Fibroblast of skin of abdomen (primary cell): ENCODE results near the gene ULBP2.
"Not testable (repeated sequence)": the region's sequence is repeated elsewhere in the genome, so short reads cannot be mapped to it uniquely, and the experiment has no call there.

ENCODE experiments used
- DNase-seq: peaks from one replicate; pipeline ENCODE4 v3.0.0-alpha.2; 2013

ULBP2 gene

DNA sequence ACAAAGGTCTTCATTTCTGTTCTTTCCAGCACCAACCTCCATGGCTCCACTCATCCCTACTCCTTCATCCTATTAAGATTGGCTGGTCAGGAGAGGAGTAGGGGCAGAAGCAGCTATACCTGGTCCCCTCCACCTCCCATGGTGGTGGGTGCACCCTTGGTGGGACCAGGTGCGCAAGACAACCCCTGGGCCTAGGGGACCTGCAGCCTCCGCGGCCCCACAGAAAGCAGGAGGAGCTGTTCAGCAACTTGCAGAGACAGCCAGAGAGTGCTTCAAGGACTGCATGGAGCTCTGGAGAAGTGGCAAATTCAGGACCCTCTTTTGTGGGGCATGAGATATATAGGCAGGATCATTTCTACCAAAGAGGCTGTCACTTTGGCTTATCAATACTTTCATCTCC, 9.8 kb downstream of the ULBP2 start:
- no peak for DNase-seq

DNA sequence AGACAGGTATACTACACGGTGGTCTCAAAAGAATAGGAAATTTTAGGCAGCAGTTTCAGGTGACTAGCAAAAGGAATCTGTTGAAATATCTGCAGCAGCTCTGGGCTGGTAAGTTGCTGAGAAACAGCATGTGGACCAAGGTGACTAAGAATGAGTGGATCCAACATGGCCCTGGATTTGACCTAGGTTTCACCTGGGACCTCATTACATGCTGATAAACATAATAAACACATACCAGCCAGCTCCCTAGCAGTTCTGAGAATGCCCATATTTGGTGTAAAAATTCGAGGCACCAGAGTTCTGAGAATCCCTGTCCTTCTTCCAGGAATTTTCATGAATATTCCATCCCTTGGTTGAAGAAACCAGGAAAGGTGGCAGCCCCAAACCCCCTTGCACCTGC, 11.6 kb downstream of the ULBP2 start:
- DNase-seq, result not testable (repeated sequence)

DNA sequence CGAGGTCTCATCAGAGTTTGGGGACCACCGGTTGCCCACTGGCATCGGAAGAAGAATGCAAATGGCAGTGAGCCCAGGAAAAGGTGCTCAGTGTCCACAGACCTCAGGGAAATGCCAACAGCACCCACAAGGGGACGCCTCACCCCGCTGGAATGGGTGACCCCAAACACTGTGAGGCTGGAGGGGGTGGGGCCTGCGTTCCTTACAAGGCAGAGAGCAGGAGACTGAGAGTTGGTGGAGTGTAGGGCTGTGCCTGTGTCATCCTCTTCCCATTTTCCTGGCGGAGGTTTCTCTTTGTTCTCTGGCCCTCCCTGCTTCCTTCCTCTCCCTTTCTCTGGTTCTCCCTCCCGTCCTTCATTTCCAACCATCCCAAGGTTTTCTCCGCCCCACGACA, 12.1 kb downstream of the ULBP2 start:
- DNase-seq, result not testable (repeated sequence)

DNA sequence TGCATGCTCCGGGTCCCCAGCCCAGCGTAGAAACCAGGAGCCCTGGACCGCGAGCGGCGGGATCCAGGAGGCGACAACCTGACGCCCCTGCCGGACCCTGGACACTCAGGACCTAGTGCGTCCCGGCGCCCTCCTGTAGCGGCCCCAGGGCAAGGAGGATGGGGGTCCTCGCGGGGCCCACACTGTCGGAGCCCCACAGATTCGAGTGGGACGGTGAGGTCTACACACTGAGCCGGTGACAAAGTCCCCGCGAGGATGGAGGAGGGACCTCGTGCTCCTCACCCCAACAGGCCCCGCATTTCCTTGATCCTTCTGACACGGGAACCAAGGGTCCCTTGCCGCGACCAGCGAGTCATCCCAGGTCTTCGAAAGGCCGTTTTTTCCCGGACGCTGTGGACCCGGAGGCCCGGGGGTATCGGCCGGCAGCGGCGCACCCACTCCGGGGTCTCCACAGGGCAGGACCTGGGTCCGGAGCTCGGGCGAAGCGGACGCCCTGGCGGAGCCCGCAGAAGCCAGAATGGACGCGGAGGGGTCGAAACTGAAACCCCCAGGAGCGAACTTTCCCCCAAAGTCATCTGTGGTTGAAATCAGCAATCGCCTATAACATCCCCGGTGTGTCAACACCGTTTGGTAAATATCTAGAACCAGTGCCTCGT, 12.6 kb downstream of the ULBP2 start:
- not testable (repeated sequence) for DNase-seq

DNA sequence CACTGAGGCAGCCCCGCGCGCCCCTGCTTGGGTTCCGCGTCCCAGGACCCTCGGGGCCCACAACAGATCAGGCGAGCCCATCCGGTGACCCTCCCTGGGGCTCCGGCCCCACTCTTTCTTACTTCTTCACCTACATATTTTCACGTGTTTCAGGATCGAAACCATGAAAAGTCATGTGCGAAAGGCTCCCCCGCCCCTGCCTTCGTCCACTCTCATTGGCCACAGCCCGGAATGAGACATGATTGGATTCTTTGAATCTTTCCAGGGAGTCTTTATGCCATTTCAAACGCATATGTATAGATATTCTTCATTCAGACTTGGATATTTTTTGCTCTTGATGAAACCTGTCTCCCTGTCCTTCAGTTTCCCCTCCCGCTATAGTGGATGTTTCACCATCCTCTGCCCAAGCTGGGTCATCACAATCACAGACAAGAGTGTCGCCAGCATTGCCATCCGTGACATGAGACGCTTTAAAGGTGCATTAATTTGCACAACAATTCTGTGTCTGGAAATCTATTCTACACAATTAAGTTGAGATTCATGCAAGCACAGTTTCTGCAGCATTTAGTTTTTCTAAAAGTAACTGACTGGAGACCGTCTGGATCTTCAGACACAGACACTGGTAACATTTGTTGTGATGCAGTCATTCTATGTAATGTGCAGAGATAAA, 13.3 kb downstream of the ULBP2 start:
- DNase-seq, result not testable (repeated sequence)

DNA sequence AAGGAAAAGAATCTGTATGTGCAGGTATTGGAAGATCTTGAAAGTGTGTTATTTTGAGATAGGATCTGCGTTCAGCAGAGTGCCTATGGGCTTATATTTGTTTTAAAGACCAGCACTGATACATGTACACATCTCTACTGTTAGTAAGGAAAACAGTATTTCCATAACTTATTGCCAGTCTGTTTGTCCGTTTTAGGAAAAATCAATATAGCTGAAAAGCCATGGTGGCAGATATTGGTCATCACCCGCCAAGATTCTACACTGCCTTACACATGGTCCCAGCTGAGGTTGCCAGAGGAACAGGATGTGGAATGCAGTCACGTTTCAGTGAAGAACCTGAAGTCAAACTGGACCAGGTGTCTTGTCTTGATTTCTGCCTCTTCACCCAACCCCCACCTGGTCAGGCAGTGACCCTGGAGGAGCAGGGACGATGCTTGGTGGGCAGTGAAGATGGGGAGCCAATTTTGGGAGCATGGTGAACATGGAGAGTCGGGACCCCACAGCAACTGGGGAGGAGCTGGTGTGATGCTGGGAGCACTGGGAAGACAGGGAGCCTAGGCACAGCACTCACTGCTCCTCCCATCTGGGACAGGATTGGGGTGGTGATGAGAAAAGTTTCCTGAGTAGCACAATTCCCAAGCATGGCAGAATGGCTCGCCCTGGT, 14.0 kb downstream of the ULBP2 start:
- DNase-seq, result not testable (repeated sequence)

DNA sequence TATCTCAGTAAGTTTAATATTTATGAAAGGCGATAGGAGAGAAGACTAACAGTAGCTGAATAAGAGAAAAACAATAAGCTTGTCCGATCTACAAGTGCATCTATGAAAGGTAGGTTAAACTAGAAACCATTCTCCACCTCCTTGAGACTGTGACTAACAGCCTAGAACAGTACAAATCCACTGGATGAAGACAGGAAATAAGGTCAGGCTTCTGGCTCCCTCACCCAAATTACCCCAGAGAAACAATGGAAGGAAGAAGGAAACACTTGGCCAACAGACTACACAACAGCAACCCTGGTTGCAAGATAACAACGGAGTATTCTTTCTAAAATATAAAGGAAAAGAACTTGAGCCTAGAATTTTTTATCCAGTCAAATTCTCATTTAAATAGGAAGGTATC, 16.3 kb downstream of the ULBP2 start:
- not testable (repeated sequence) for DNase-seq

DNA sequence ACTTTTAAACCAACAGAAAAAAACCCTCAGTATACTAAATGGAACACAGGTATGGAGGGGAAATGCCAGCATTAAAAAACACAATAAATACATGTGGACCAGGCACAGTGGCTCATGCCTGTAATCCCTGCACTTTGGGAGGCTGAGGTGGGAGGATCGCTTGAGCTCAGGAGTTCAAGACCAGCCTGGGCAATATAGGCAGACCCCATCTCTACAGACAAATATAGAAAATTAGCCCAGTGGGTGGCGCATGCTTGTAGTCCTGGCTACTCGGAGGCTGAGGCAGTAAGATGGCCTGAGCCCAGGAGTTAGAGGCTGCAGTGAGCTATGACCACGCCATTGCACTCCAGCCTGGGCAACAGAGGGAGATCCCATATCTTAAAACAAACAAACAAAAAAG, 18.0 kb downstream of the ULBP2 start:
- DNase-seq, result not testable (repeated sequence)

DNA sequence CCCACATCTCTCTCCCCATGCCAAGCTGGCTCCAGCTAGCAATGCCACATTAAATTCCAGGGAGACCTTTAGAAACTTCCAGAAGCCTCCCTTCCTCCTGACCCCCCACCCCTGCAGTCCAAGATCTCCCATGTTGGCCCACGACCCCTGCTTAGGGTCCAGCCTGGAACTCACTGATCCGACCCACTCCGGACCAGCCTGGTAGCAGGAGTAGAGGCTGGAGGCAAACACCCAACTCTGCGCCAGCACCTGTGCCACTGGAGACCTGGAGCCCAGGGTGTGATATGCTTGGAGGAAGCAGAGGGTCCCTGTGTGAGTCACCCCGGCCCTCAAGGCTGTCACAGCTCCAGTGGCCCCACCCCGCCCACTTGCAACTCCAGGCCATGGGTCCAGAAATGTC, 18.7 kb downstream of the ULBP2 start:
- DNase-seq, result no peak

DNA sequence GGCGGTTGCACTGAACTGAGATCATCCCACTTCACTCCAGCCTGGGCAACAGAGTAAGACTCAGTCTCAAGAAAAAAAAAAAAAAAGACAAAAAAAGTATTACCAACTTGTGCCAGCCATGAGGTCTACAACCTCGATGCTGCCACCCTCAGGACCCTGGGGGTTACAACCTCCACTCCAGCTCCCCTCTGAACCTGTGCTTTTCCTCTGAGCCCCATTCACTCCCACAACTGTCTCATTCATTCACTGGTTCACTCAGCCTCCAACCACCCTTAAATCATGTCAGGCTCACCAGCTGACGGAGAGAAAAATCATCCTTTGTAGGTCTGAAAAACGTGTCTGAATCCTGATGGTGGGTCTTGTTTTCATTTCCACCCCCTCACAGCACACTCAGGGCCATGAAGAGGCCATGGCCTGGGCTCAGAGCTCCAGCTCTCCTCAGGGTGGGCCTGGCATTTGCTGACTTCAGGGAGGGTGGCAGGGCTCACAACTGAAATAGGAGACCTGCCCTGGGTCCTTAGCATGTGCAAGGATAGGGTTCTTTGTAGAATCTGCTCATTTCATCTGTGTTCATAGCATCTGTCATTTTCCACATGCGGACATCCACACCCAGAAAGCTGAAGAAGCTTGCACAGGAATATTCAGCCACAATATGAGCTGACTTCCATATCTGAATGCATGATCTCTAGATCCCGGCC, 20.1 kb downstream of the ULBP2 start:
- DNase-seq, result no peak

DNA sequence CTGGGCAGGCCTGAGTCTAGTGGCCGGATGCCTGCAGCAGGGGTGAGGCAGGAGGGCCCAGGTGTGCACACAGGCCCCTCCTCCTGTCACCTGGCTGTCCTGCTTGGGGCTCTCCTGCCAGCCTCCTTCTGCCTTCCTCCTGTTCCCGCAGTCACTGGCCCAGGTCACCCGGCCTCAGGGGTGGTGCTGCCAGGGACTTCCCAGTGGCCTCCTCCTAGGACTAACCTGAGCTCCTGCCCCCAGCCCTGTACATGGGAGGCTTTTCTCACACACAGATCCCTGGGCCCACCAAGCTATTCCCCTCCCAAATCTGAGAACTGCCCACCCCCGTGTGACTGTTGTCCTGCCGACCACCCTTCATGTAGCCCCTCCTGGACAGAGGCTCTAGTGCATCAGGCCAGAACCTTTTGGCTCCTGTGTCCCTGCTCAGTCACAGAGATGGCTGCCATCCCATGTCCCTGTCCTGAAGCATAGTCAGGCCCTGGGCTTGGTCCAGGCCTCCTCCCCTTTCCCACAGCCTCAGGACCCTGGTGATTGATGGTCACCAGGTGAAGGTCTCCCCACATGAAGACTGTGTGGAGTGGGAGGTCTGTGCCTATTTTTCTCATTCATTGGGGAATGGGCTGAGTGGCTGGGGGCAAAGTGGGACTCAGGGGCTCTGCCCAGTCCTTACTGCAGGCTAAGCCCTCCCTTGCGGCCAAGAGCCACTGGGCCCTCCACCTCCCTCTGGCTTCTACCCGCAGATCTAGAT, 20.8 kb downstream of the ULBP2 start:
- no peak for DNase-seq

DNA sequence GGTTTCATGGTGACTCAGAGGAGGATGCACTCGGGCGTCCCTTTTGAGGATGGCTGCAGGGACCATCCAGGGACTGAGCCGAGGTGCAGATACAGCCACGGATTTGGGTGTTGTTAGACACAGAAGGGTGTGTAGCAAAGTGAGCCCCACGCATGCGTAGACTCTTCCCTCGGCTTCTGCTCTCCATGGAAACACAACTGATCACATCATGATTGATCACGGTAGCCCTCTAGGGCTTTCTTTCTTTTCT, 21.3 kb downstream of the ULBP2 start:
- peak; percentile 67 for DNase-seq

DNA sequence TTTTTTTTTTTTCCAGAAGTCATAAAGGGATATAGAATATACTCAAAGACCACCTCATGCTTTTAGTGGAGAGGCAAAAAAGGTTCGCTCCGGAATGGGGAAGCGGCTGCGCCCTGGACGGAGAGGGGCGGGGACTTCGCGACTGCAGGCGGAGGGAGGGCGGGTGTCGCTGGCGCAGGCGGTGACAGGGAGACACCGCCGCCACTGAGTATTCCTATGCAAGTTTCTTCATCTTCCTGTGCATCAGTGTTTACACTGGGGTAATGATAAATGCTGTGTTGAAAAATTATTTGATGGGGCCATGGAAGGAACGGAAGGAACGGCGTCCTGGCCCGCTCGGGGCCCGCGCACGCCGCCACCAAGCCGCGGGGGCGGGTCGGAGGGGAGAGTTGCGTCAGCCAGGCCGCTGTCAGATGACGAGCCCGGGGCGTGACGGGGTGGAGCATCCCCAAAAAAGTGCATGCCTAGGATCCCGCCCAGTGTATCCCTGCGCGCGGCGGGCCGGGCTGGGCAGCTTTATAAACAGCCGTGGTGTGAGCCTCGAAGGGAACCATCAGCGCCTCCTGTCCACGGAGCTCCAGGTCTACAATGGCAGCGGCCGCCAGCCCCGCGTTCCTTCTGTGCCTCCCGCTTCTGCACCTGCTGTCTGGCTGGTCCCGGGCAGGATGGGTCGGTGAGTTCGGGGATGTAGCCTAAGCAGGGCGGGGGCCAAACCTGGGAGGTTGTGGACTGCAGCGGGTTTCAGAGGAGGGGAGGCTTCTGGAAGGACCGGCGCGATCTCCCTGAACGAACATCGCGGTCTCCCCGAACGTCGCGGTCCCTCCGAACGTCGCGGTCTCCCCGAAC, 21.9 kb downstream of the ULBP2 start, which contains the start of gene ULBP1:
ULBP1 (plus strand) TSS at position 482 of the 846 bp plus-strand sequence; CDS start at position 589, 107 bp downstream.
- DNase-seq, result peak; percentile 94

DNA sequence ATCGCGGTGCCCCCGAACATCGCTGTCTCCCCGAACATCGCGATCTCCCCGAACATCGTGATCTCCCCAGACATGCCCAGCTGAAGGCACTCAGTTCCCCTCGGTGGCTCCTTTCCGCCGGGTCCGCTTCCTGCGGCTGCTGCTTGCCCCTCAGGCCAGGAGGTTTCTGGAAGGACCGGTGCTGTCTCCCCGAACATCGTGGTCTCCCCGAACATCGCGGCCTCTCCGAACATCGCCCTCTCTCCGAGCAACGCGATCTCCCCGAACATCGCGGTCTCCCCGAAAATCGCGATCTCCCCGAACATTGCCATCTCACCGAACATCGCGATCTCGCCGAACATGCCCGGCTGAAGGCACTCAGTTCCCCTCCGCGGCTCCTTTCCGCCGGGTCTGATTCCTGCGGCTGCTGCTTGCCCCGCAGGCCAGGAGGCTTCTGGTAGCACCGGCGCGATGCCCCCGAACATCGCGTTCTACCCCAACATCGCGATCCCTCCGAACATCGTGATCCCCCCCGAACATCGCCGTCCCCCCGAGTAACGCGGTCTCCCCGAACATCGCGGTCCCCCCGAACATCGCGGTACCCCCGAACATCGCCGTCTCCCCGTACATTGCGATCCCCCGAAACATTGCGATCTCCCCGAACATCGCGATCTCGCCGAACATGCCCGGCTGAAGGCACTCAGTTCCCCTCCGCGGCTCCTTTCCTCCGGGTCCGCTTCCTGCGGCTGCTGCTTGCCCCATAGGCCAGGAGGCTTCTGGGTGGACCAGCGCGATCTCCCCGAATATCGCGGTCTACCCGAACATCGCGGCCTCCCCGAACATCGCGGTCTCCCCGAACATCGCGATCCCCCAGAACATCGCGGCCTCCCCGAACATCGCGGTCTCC, 22.7 kb downstream of the ULBP2 start:
- peak; percentile 24 for DNase-seq

DNA sequence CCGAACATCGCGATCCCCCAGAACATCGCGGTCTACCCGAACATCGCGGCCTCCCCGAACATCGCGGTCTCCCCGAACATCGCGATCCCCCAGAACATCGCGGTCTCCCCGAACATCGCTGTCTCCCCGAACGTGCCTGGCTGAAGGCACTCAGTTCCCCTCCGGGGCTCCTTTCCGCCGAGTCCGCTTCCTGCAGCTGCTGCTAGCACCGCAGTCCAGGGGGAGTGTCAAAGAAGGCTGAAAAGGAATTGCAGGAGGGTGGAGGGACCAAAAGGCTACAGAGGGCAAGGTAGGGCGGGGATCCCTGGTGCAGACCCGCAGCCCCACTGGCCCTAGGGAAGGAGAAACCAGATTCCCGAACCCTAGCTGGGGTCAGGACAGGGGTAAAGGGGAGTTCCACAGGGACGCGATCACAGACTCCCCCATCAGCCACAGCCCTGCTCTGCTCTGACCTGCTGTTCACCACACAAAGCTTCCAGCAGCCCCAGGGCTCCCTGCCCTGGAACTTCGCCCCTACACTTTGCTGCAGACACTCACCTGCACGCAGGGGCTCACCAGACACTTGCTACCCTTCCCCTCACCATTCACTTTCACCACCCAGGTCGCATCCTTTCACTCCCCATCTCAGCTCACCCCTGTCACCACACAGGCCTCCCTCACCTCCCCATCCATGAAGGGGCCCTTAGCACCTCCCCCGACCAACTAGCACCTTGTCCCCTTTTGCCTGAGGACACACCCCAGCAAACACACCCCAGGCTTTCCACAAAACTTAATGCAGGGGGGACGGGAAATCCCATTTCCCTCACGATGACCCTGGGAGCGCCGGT, 23.6 kb downstream of the ULBP2 start:
- DNase-seq, result peak; percentile 6

DNA sequence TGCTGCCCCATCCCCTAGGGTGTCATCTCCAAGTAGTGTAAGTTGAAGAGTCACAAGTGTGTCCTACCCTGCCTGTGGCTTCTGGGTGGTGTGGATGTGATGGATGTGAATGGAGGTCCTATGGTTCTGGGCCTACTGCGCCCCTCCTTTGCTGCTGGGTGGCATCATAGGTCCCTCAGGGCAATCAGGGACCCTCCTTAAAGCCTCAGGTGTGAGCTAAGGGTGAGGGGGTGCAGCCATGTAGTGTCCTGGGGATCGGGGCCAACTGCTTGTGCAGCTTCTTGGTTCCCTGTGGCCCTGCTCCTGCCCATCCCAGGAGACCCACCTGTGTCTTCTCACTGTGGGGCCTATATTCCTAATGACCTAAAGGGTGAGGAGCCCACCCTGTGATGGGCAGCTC, 24.5 kb downstream of the ULBP2 start:
- DNase-seq, result not testable (repeated sequence)

DNA sequence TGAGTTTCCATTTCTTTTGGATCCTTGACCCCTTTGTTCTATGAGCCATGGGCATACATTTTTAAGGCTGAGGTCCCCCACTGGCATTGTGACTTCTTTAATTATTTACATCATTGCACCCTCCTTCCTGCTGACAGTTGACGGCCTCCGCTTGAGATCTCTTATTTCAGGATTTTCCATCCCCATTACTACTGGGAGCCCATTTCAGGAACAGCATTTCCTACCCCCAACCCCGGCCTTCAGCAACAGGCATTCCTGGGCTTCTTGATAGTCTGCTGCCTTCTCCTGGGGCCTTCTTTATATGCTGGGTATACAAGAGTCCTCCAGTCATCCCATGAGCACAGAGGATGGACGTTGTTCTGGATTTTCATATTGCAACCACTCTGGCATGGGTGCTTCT, 25.8 kb downstream of the ULBP2 start:
- no peak for DNase-seq

DNA sequence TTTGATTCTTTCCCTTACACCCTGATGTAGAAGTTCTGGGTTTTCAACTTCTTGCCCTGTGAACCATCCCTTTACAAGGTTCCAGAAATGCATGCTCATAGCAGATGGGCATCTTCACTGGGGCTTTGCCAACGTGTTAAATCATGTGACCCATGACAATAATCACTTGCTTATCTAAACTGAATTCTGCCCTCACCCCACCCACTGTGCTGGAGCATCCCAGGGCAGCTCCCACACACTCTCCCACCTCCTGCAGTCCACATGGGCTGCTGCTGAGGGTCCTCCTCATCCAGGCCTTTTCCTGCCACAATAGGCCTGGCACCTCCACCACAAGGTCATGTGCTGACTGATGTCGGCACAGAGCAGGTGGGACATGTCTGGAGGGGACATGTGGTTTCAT, 26.2 kb downstream of the ULBP2 start:
- not testable (repeated sequence) for DNase-seq

DNA sequence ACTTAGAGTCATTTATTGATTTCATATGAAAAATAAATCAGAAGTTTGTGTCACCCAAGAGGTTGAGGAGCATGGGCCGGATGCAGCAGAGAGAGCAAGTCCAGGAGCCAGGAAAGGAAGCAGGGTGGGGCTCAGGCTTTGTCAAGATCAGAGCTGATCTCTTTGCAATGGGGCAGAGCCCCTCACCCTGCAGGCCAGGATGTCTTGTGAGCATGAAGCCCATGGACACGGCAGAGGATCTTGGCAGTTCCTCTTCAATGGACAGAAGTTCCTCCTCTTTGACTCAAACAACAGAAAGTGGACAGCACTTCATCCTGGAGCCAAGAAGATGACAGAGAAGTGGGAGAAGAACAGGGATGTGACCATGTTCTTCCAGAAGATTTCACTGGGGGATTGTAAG, 27.1 kb downstream of the ULBP2 start:
- not testable (repeated sequence) for DNase-seq

DNA sequence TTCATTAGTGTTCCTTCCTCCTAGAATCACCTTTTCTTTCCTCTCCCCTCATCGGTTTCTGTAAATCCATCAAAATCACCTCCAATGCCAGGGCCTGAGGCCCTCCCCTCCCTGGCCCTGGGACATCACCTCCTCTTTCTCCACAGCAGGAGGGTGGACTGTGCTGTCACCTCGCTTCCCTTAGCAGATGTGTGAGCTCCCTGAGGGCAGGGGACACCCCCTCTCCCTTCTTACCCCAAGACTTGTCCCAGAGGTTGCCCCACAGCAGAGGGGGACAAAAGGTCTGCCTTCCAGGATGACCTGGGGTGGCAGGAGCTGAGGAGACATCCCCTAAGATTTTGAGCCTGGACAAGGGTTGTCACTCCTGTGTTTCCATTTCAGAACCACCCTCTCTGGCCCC, 27.8 kb downstream of the ULBP2 start:
- no peak for DNase-seq
